ENCODE results near the gene MARVELD1.

DNA sequence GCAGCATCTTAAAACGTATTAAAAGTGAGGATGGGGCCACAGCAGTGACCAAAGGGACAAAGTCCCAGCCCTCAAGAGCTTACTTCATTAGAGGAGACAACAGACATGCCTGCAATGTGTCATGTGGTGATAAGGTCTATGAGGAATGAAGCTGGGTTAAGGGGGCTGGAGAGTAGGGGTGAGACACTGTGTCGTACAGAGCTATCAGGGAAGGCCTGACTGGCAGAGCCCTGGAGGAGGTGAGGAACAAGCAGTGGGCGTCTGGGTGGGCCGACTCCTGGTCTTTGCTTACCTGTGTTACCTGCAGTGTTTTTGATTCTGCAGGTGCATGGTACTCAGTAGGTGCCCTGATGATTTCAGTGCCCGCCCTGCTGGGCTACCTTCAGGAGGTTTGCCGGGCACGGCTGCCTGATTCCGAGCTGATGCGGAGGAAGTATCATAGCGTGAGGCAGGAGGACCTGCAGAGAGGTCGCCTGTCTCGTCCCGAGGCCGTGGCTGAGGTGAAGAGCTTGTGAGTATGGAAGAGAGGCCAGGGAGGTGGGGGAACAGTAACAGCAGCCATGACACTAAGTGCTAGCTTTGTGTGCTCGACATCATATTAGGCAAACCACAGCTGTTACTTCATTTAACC, 31.0 kb downstream of the MARVELD1 start:
- TF ChIP-seq, protein P1, sequence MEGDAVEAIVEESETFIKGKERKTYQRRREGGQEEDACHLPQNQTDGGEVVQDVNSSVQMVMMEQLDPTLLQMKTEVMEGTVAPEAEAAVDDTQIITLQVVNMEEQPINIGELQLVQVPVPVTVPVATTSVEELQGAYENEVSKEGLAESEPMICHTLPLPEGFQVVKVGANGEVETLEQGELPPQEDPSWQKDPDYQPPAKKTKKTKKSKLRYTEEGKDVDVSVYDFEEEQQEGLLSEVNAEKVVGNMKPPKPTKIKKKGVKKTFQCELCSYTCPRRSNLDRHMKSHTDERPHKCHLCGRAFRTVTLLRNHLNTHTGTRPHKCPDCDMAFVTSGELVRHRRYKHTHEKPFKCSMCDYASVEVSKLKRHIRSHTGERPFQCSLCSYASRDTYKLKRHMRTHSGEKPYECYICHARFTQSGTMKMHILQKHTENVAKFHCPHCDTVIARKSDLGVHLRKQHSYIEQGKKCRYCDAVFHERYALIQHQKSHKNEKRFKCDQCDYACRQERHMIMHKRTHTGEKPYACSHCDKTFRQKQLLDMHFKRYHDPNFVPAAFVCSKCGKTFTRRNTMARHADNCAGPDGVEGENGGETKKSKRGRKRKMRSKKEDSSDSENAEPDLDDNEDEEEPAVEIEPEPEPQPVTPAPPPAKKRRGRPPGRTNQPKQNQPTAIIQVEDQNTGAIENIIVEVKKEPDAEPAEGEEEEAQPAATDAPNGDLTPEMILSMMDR (IDR thresholded peaks at IDR 0.05), result no peak
- no peak for TF ChIP-seq POLR2A (IDR thresholded peaks at IDR 0.05)

All from Peyer's patch (tissue), 4 donors.